Dendritic cell treated with granulocyte-macrophage colony-stimulating factor and Interleukin-4, amounts not matched to agents 40 ng/mL and 50 ng/mL, for 4 days (primary cell): ENCODE measurements around the gene SAMD13.

ENCODE experiments used
- H3K27ac Mint-ChIP-seq: one replicate; pipeline ENCODE4 v1.8.0; 2022; ENCODE audit warnings: mild to moderate bottlenecking, mixed read lengths
- H3K27me3 Mint-ChIP-seq: one replicate; pipeline ENCODE4 v1.8.0; 2022; ENCODE audit warnings: mild to moderate bottlenecking, mixed read lengths
- H3K36me3 Mint-ChIP-seq: one replicate; pipeline ENCODE4 v1.8.0; 2022; ENCODE audit warnings: low read depth, mixed read lengths
- H3K4me1 Mint-ChIP-seq: one replicate; pipeline ENCODE4 v1.8.0; 2022; ENCODE audit warnings: low read depth, mixed read lengths
- H3K4me3 Mint-ChIP-seq: one replicate; pipeline ENCODE4 v1.8.0; 2022; ENCODE audit warnings: mild to moderate bottlenecking, moderate library complexity, mixed read lengths
- H3K9me3 Mint-ChIP-seq: one replicate; pipeline ENCODE4 v1.8.0; 2022; ENCODE audit warnings: mixed read lengths
- intact Hi-C: fragments of 100-400 bp; cut with micrococcal nuclease; formaldehyde crosslinking; loops from one replicate; pipeline ENCODE4 v1.15.0; 2022

Gene SAMD13

GRCh38 chr1:84294751-84295150 is 6.8 kb upstream of the SAMD13 start:
- peaks cover 30% of the 10 kb centered on the region for H3K9me3 Mint-ChIP-seq
- no peak overlapping the region for H3K4me3 Mint-ChIP-seq
- no peaks in the 10 kb centered on the region for H3K27me3 Mint-ChIP-seq
- H3K4me1 Mint-ChIP-seq: peaks cover 8% of the 10 kb centered on the region
- no peak overlapping the region for H3K27ac Mint-ChIP-seq
- intact Hi-C loops: loop anchor here (10.0 kb wide), 1 partner anchor 400 kb away; the partner anchor contains the start of gene SSX2IP
- H3K36me3 Mint-ChIP-seq: peaks cover 16% of the 10 kb centered on the region

- peak overlapping the region; percentile 89 for H3K27ac Mint-ChIP-seq
- peaks cover 14% of the 10 kb centered on the region for H3K4me1 Mint-ChIP-seq
- H3K27me3 Mint-ChIP-seq: no peaks in the 10 kb centered on the region
- H3K9me3 Mint-ChIP-seq: peaks cover 17% of the 10 kb centered on the region
- peaks cover 16% of the 10 kb centered on the region for H3K36me3 Mint-ChIP-seq
- intact Hi-C loops: loop anchor here (10.0 kb wide), 1 partner anchor 397 kb away; the partner anchor contains the start of gene SSX2IP
- peak overlapping the region; percentile 93 for H3K4me3 Mint-ChIP-seq
Measured at GRCh38 chr1:84297546-84298244, 3.8 kb upstream of the SAMD13 start.

- H3K27me3 Mint-ChIP-seq: no peaks in the 10 kb centered on the region
- intact Hi-C loops: loop anchor here (10.0 kb wide), 1 partner anchor 396 kb away; the partner anchor contains the start of gene SSX2IP
- peak overlapping the region; percentile 89 for H3K27ac Mint-ChIP-seq
- H3K4me1 Mint-ChIP-seq: peaks cover 21% of the 10 kb centered on the region
- peak overlapping the region; percentile 93 for H3K4me3 Mint-ChIP-seq
- peaks cover 16% of the 10 kb centered on the region for H3K36me3 Mint-ChIP-seq
- peaks cover 17% of the 10 kb centered on the region for H3K9me3 Mint-ChIP-seq
Measured at GRCh38 chr1:84298328-84298683, 3.2 kb upstream of the SAMD13 start.

GRCh38 chr1:84298684-84299535 is 2.6 kb upstream of the SAMD13 start:
- peak overlapping the region; percentile 93 for H3K4me3 Mint-ChIP-seq
- H3K27me3 Mint-ChIP-seq: no peaks in the 10 kb centered on the region
- peaks cover 15% of the 10 kb centered on the region for H3K9me3 Mint-ChIP-seq
- peaks cover 24% of the 10 kb centered on the region for H3K4me1 Mint-ChIP-seq
- peaks cover 16% of the 10 kb centered on the region for H3K36me3 Mint-ChIP-seq
- intact Hi-C loops: loop anchor here (10.0 kb wide), 1 partner anchor 396 kb away; the partner anchor contains the start of gene SSX2IP
- H3K27ac Mint-ChIP-seq: peak overlapping the region; percentile 89

- Mint-ChIP-seq H3K36me3 (peaks cover 10% of the 10 kb centered on the region), H3K27ac (peak overlapping the region; percentile 89), H3K27me3 (no peaks in the 10 kb centered on the region), H3K4me3 (peak overlapping the region; percentile 93), H3K9me3 (peaks cover 8% of the 10 kb centered on the region), H3K4me1 (peaks cover 24% of the 10 kb centered on the region)
- intact Hi-C loops: loop anchor here (5.0 to 10.0 kb wide), 4 partner anchors 133 to 395 kb away; partner anchors contain the start of genes GNG5, SPATA1 and SSX2IP
Measured at GRCh38 chr1:84299536-84300170, 1.9 kb upstream of the SAMD13 start.

- intact Hi-C loops: loop anchor here (5.0 kb wide), 3 partner anchors 132 to 207 kb away; partner anchors contain the start of genes GNG5 and SPATA1
- Mint-ChIP-seq H3K4me1 (peaks cover 24% of the 10 kb centered on the region), H3K4me3 (no peak overlapping the region)
Measured at GRCh38 chr1:84300501-84300900, 1.0 kb upstream of the SAMD13 start.

GRCh38 chr1:84301785-84302385 is 377 bp downstream of the SAMD13 start:
- peaks cover 24% of the 10 kb centered on the region for H3K4me1 Mint-ChIP-seq

More at GRCh38 chr1:84300501-84300900, 1.0 kb upstream of the SAMD13 start:
- Mint-ChIP-seq H3K27ac (no peak overlapping the region), H3K27me3 (no peaks in the 10 kb centered on the region), H3K36me3 (peaks cover 10% of the 10 kb centered on the region), H3K9me3 (peaks cover 6% of the 10 kb centered on the region)

GRCh38 chr1:84303314-84303830 is 1.9 kb downstream of the SAMD13 start:
- peak overlapping the region; percentile 83 for H3K27ac Mint-ChIP-seq
- H3K27me3 Mint-ChIP-seq: no peaks in the 10 kb centered on the region
- H3K4me1 Mint-ChIP-seq: peaks cover 24% of the 10 kb centered on the region
- intact Hi-C loops: loop anchor here (5.0 kb wide), 3 partner anchors 129 to 204 kb away; partner anchors contain the start of genes GNG5 and SPATA1
- peaks cover 12% of the 10 kb centered on the region for H3K9me3 Mint-ChIP-seq
- H3K4me3 Mint-ChIP-seq: peak overlapping the region; percentile 72
- peaks cover 10% of the 10 kb centered on the region for H3K36me3 Mint-ChIP-seq

More at GRCh38 chr1:84301785-84302385, 377 bp downstream of the SAMD13 start:
- intact Hi-C loops: loop anchor here (5.0 kb wide), 3 partner anchors 130 to 205 kb away; partner anchors contain the start of genes GNG5 and SPATA1
- H3K36me3 Mint-ChIP-seq: peaks cover 10% of the 10 kb centered on the region
- H3K9me3 Mint-ChIP-seq: peaks cover 1% of the 10 kb centered on the region
- H3K27me3 Mint-ChIP-seq: no peaks in the 10 kb centered on the region
- peak overlapping the region; percentile 72 for H3K4me3 Mint-ChIP-seq
- H3K27ac Mint-ChIP-seq: peak overlapping the region; percentile 83

- intact Hi-C loops: no loop called here
- H3K4me1 Mint-ChIP-seq: peaks cover 13% of the 10 kb centered on the region
Measured at GRCh38 chr1:84307398-84307797, 5.9 kb downstream of the SAMD13 start.

GRCh38 chr1:84311296-84311695 is 9.8 kb downstream of the SAMD13 start:
- Mint-ChIP-seq H3K27ac (peak overlapping the region; percentile 82), H3K4me1 (peaks cover 11% of the 10 kb centered on the region), H3K9me3 (peaks cover 24% of the 10 kb centered on the region), H3K4me3 (no peak overlapping the region), H3K36me3 (no peaks in the 10 kb centered on the region), H3K27me3 (no peaks in the 10 kb centered on the region)
- intact Hi-C loops: no loop called here

More at GRCh38 chr1:84307398-84307797, 5.9 kb downstream of the SAMD13 start:
- H3K4me3 Mint-ChIP-seq: no peak overlapping the region
- H3K36me3 Mint-ChIP-seq: no peaks in the 10 kb centered on the region
- H3K9me3 Mint-ChIP-seq: peaks cover 12% of the 10 kb centered on the region
- H3K27me3 Mint-ChIP-seq: no peaks in the 10 kb centered on the region
- no peak overlapping the region for H3K27ac Mint-ChIP-seq

GRCh38 chr1:84319662-84320061 is 18.2 kb downstream of the SAMD13 start:
- H3K27ac Mint-ChIP-seq: no peak overlapping the region
- peaks cover 17% of the 10 kb centered on the region for H3K9me3 Mint-ChIP-seq
- H3K4me3 Mint-ChIP-seq: no peak overlapping the region
- no peaks in the 10 kb centered on the region for H3K27me3 Mint-ChIP-seq
- intact Hi-C loops: no loop called here
- no peaks in the 10 kb centered on the region for H3K36me3 Mint-ChIP-seq
- H3K4me1 Mint-ChIP-seq: peaks cover 12% of the 10 kb centered on the region

- peaks cover 12% of the 10 kb centered on the region for H3K9me3 Mint-ChIP-seq
- no peaks in the 10 kb centered on the region for H3K4me1 Mint-ChIP-seq
- H3K4me3 Mint-ChIP-seq: no peak overlapping the region
- H3K27me3 Mint-ChIP-seq: no peaks in the 10 kb centered on the region
- intact Hi-C loops: no loop called here
- no peak overlapping the region for H3K27ac Mint-ChIP-seq
- no peaks in the 10 kb centered on the region for H3K36me3 Mint-ChIP-seq
Measured at GRCh38 chr1:84327830-84328229, 26.3 kb downstream of the SAMD13 start.
